HCT116 (cell line): Measurements from ENCODE around the gene ITPK1. TPM values are rescaled to one million over a fixed set of nuclear protein-coding genes. Genes with fewer than 3 reads are reported as not detected.
A peak's percentile ranks its signal among the peaks of the same experiment; 100 is the strongest.

Experiments
- ATAC-seq: fragments of 200-7000 bp; cut with Tn5 transposase; 2 replicates; pipeline ENCODE4 v1.9.1; 2020; ENCODE audit warnings: mild to moderate bottlenecking, moderate library complexity
- BruUV-seq: library from RNA; stranded (reverse); fragments of 400-500 nt; replicated peaks from 2 replicates; lab custom pipeline; 2021; lab: Mats Ljungman, UMichigan
- CTCF ChIA-PET: fragments of 300-600 bp; sonication (Branson Sonifier 250); formaldehyde crosslinking; loops from one replicate; lab custom pipeline; 2021; ENCODE audit warnings: antibody characterized with exemption; lab: Charles Lee
- POLR2A ChIA-PET: fragments of 300-600, 350-600 bp; sonication (Branson Sonifier 250); formaldehyde crosslinking; loops from one replicate; lab custom pipeline; 2021; ENCODE audit warnings: antibody characterized with exemption; lab: Charles Lee
- RAD21 ChIA-PET, 2 experiments: fragments of 300-600 bp; sonication (Branson Sonifier 250); formaldehyde crosslinking; loops; one replicate each; lab custom pipeline; 2023; ENCODE audit warnings: low total read pairs in 2 of 2; ENCODE audit not compliant: uncharacterized antibody in 2 of 2, unreplicated experiment in 2 of 2, low non-redundant PET in 1 of 2; lab: Charles Lee
- DNase-seq: peaks from one replicate; pipeline ENCODE4 v3.0.0-alpha.2; 2010; ENCODE audit warnings: low read depth, low spot score
- H2AFZ ChIP-seq: fragments of 200-600 bp; shearing (Covaris generic), sonication (generic); 2 replicates; pipeline ENCODE4 v1.6.1; 2017; ENCODE audit warnings: low read depth, mixed run types, mixed read lengths, antibody characterized with exemption, low read length; ENCODE audit not compliant: poor library complexity, severe bottlenecking
- H3K27ac ChIP-seq: 2 replicates; pipeline ENCODE4 v1.5.1; 2012; ENCODE audit warnings: low read depth, low read length
- H3K27me3 ChIP-seq: fragments of 200-600 bp; sonication (generic); 2 replicates; pipeline ENCODE4 v1.6.1; 2016; ENCODE audit warnings: mixed run types, low read length, mixed read lengths; ENCODE audit not compliant: insufficient read depth
- H3K36me3 ChIP-seq, 2 experiments: fragments of 200-500 bp in 1 of 2; fragments of 200-600 bp in 1 of 2; sonication (Bioruptor generic) in 1 of 2; sonication (generic) in 1 of 2; 2 replicates each; pipeline versions ENCODE4 v1.5.1 to v1.6.1; 2014 to 2016; ENCODE audit warnings: low read length in 2 of 2, inconsistent platforms in 1 of 2, mixed read lengths in 1 of 2, mixed run types in 1 of 2; ENCODE audit not compliant: insufficient read depth in 2 of 2, control insufficient read depth in 1 of 2
- H3K4me1 ChIP-seq, 2 experiments: fragments of 200-600 bp in 1 of 2; sonication (generic) in 1 of 2; 2 replicates each; pipeline versions ENCODE4 v1.5.1 to v1.6.1; 2012 to 2017; ENCODE audit warnings: low read length in 2 of 2, inconsistent platforms in 1 of 2, mild to moderate bottlenecking in 1 of 2, mixed read lengths in 1 of 2, mixed run types in 1 of 2, moderate library complexity in 1 of 2; ENCODE audit not compliant: insufficient read depth in 2 of 2, control insufficient read depth in 1 of 2
- H3K4me2 ChIP-seq: fragments of 200-600 bp; sonication (generic); 2 replicates; pipeline ENCODE4 v1.6.1; 2017; ENCODE audit warnings: mixed run types, low read length, mixed read lengths
- H3K4me3 ChIP-seq, 2 experiments: fragments of 200-600 bp in 1 of 2; sonication (generic) in 1 of 2; replicated peaks in 1 of 2; 2 replicates each; pipeline ENCODE4 v1.5.1; 2011 to 2016; ENCODE audit warnings: low read length in 2 of 2, control low read depth in 1 of 2, low read depth in 1 of 2, mild to moderate bottlenecking in 1 of 2, mixed read lengths in 1 of 2, mixed run types in 1 of 2
- H3K79me2 ChIP-seq: fragments of 200-600 bp; sonication (generic); 2 replicates; pipeline ENCODE4 v1.6.1; 2017; ENCODE audit warnings: mild to moderate bottlenecking, mixed run types, low read length, moderate library complexity, mixed read lengths; ENCODE audit not compliant: insufficient read depth
- H3K9ac ChIP-seq: fragments of 200-600 bp; sonication (generic); 2 replicates; pipeline ENCODE4 v1.6.1; 2016; ENCODE audit warnings: low read length, mixed read lengths
- H3K9me2 ChIP-seq: fragments of 200-600 bp; sonication (generic), shearing (Covaris generic); 2 replicates; pipeline ENCODE4 v1.6.1; 2017; ENCODE audit warnings: mixed run types, mild to moderate bottlenecking, moderate library complexity; ENCODE audit not compliant: insufficient read depth
- H3K9me3 ChIP-seq, 2 experiments: fragments of 200-500 bp in 1 of 2; fragments of 200-600 bp in 1 of 2; sonication (Bioruptor generic) in 1 of 2; sonication (generic) in 1 of 2; 2 replicates each; pipeline ENCODE4 v1.6.1; 2014 to 2017; ENCODE audit warnings: low read length in 2 of 2, mixed read lengths in 2 of 2, inconsistent platforms in 1 of 2, low read depth in 1 of 2, mild to moderate bottlenecking in 1 of 2, mixed run types in 1 of 2, moderate library complexity in 1 of 2; ENCODE audit not compliant: control insufficient read depth in 1 of 2, insufficient read depth in 1 of 2
- H4K20me1 ChIP-seq: fragments of 200-600 bp; sonication (generic), shearing (Covaris generic); 2 replicates; pipeline ENCODE4 v1.6.1; 2017; ENCODE audit warnings: mixed run types, mild to moderate bottlenecking, moderate library complexity; ENCODE audit not compliant: insufficient read depth
- ATF3 ChIP-seq: IDR thresholded peaks from 2 replicates; pipeline ENCODE4 v1.6.1; 2012
- CBX3 ChIP-seq: IDR thresholded peaks from 2 replicates; pipeline ENCODE4 v1.6.1; 2012; ENCODE audit warnings: low read depth
- CEBPB ChIP-seq: IDR thresholded peaks from 2 replicates; pipeline ENCODE4 v1.6.1; 2012; ENCODE audit warnings: low read depth
- EZH2 ChIP-seq: fragments of 200-600 bp; sonication (generic); IDR thresholded peaks from 2 replicates; pipeline ENCODE4 v1.6.1; 2017; ENCODE audit warnings: antibody characterized with exemption, mixed run types
- JUND ChIP-seq: IDR thresholded peaks from 2 replicates; pipeline ENCODE4 v1.6.1; 2012
- POLR2A ChIP-seq: IDR thresholded peaks from 2 replicates; pipeline ENCODE4 v1.7.0; 2011; ENCODE audit warnings: borderline replicate concordance; ENCODE audit not compliant: insufficient read depth, insufficient read length; ENCODE audit errors: extremely low read depth
- SP1 ChIP-seq: IDR thresholded peaks from 2 replicates; pipeline ENCODE4 v1.6.1; 2012; ENCODE audit warnings: low read depth
- SRF ChIP-seq: IDR thresholded peaks from 2 replicates; pipeline ENCODE4 v1.6.1; 2012; ENCODE audit warnings: low read depth
- TCF7L2 ChIP-seq: IDR thresholded peaks from 2 replicates; pipeline ENCODE4 v1.7.0; 2011; ENCODE audit warnings: borderline replicate concordance, inconsistent platforms; ENCODE audit not compliant: insufficient read depth, insufficient read length; ENCODE audit errors: extremely low read depth
- YY1 ChIP-seq: IDR thresholded peaks from 2 replicates; pipeline ENCODE4 v1.6.1; 2011; ENCODE audit warnings: low read length, low read depth, moderate library complexity, mild to moderate bottlenecking; ENCODE audit not compliant: insufficient replicate concordance; ENCODE audit errors: extremely low read depth
- ZFX ChIP-seq: fragments of 450-650 bp; IDR thresholded peaks from 2 replicates; pipeline ENCODE4 v1.6.1; 2017
- ZNF274 ChIP-seq: fragments of 200-500 bp; sonication (Bioruptor generic); IDR thresholded peaks from 2 replicates; pipeline ENCODE4 v1.6.1; 2014; ENCODE audit warnings: mild to moderate bottlenecking, low read depth, low read length, inconsistent platforms
- intact Hi-C: fragments of 100-400 bp; cut with micrococcal nuclease; formaldehyde crosslinking; loops from 2 replicates; pipeline ENCODE4 v1.10.0; 2022
- total RNA-seq: library from RNA; stranded (reverse); gene quantifications from one replicate; pipeline ENCODE4 v1.2.1, GENCODE V29; 2021; ENCODE audit not compliant: unreplicated experiment
- TF ChIP-seq, protein P1 (sequence below): IDR thresholded peaks from 2 replicates; pipeline ENCODE4 v1.6.1; 2012

The ITPK1 gene
- total RNA-seq, 1 experiment from 2014 or later, result 70.2 TPM

DNA sequence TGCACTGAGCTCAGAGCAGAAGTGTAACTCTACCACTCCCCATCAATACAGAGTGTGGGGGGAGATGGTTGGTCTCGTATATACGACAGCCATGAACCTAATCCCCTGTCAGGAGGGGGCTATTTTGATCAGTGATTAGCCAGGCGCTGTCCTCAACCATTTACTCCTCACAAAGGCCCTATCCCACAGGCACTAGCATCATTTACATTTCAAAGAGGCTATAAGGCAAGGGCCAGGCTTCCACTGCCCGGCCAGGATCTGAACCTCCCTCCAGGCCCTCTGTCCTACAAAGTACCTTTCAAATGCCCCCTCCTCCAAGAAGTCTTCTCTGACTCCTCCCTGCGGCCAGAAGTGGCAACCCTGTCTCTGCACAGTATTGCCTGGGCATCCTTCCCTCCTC is 74.7 kb downstream of the ITPK1 start:
- ChIA-PET RAD21 (no interaction called here), CTCF (no interaction called here), POLR2A (no interaction called here)
- H3K4me1 ChIP-seq, result peaks cover 70 to 96% of the 10 kb centered on the region in 2 experiments
- H3K9me2 ChIP-seq, result no peaks in the 10 kb centered on the region
- no peak overlapping the region for H3K4me3 ChIP-seq
- peak overlapping the region; percentile 2; the same call in 1 of the 2 replicates for H3K4me2 ChIP-seq
- H3K36me3 ChIP-seq, result no peaks in the 10 kb centered on the region
- H2AFZ ChIP-seq, result no peak overlapping the region
- no peaks in the 10 kb centered on the region for H3K27me3 ChIP-seq
- H3K9ac ChIP-seq, result peak overlapping the region; percentile 16; the same call in 1 of the 2 replicates
- TF ChIP-seq SRF (no peak), SP1 (no peak), ATF3 (no peak), ZFX (no peak), EZH2 (no peak), POLR2A (no peak), CBX3 (no peak), ZNF274 (no peak), CEBPB (no peak), TCF7L2 (no peak), JUND (no peak), YY1 (no peak)
- TF ChIP-seq, protein P1, sequence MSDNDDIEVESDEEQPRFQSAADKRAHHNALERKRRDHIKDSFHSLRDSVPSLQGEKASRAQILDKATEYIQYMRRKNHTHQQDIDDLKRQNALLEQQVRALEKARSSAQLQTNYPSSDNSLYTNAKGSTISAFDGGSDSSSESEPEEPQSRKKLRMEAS, result no peak
- intact Hi-C loops, result no loop called here
- H4K20me1 ChIP-seq, result no peaks in the 10 kb centered on the region
- H3K79me2 ChIP-seq, result peaks cover 28% of the 10 kb centered on the region; the same call in 1 of the 2 replicates
- DNase-seq, result no peak
- no TSS peak for BruUV-seq
- 0 out of 2 replicates have a peak overlapping the region, but pooled peaks have one; percentile 2 for H3K27ac ChIP-seq
- no peaks in the 10 kb centered on the region for H3K9me3 ChIP-seq
- ATAC-seq, result no peak
